HK-2 (cell line): ENCODE measurements around the gene NTMT2.
"Not testable (repeated sequence)": the region's sequence is repeated elsewhere in the genome, so short reads cannot be mapped to it uniquely, and the experiment has no call there.

Experiments used
- DNase-seq: peaks from one replicate; pipeline ENCODE4 v3.0.0-alpha.2; 2018; ENCODE audit not compliant: unreplicated experiment

Gene NTMT2

DNA sequence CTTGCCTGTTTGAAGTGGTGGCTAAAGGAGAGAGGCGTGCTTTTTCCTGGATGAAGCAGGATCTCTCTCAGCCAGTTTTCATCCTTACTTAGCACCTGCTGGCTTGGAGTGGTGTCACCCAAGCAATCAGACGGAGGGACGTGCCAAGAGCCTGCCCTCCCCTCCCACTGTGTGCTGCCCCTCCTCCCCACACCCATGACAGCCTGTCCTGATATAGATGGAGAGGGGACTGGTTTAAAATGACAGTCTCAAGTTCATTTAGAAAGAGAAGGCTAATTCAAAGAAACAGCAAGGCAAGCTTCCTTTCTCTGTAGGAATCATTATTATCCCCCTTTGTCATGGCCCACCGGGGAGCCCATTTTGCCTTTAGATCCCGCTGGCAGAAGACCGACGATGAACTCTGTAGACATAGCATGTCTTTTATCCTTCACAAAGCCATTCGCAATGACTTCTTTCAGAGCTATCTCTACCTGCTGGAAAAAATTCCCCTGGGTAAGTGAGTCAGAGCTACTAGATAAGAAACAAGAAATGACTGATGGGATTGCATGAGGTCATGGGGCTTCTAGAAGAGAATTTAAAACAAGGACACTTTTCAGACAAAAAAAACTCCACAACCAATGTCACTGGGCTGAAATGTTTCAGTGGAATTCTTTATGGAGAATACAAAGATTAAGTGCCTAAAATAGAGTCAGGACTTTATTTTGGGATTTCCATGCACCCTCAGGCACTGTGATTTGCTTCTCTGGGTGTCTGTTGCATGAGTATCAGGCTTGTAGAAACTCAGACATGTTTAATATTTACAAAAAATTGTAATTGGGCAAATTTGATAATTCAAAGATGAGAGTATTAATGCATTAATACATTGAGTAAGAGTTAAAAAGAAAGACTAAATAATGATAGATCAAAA is at the start of gene NTMT2:
Gene NTMT2, plus strand, starts transcription at position 190 of the 907 bp plus-strand sequence. Its CDS starts 149 bp downstream, at position 339.
- no peak for DNase-seq

DNA sequence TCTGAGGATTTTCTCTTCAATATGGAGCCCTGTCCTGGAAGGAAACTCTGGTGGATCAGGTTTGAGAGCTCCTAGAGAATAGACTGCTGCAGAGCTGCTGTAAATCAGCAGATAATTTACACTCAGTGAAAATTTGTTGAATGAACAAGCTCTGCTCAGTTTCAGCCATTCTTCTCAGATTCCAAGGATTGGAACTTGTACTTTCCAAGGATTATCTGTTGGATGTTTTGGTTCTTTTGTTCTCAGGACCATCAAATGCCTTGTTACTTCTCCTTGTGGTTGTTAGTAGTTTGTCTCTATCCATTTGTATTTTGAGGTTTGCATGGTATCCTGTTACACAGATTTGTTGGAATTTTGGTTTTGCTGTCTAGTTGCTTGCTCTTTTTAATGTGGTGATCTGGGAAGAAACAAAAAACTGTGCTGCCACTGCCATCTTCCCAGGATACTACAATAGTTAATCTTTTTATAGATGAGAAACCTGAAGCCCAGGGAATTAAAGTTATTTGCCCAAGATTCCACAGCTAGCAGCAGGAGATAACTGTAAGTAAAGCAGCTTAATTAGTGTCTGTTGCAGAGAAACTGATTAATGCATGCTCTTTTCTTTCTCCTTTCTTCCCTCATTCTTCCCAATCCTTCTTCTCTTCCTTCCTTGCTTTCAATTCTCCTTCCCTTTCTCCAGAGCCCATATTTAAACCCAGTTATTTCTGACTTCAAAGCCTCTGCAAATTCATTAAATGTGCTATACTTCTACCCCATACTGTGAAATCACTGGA is 49.6 kb upstream of the NTMT2 start:
- DNase-seq, result no peak

DNA sequence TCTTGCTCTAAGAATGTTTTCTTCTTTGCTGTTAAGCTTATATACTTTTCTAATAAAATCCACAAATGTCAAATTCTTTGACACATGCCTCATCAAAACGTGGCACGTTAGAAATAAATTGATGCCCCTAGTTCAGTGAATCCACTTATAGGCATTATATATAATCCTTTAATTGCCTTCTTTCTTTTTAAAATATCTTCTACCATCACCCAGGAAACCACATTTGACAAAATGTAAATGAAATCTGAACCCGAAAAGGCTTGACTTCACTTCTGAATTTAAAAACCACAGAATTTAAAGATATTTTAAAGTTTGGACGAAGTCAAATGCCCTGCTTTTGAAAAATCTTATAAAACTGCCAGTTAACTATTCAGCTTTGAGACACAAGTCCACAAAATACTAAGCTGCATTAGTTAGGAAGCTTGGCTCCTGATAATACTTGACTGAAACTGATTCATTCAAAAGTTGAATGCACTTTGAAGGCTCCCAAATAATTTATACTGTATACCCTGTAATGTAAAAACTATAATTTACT is 48.9 kb upstream of the NTMT2 start:
- no peak for DNase-seq

DNA sequence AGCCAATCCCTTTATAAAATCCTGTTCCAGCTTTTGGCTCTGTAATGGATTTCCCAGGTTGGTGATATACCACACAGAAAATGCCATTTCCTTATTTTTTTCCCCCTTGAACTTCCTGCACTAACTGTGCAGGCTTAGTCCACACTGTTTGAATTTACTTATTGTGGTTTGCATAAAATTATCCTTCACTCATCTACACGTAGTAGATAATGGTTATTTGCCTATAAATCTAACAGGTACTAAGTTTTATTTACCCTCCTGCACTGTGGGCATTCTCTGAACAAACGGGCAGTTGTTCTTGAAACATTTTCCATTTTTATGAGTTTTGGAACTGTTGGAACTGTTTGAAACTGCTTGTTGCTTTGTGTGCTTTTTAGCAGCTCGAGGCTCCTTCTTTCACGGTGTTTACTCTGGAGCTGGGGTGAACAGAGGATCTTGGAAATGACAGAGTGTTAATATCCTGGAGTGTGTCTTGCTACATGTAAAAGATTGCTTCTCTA is 48.3 kb upstream of the NTMT2 start:
- no peak for DNase-seq

DNA sequence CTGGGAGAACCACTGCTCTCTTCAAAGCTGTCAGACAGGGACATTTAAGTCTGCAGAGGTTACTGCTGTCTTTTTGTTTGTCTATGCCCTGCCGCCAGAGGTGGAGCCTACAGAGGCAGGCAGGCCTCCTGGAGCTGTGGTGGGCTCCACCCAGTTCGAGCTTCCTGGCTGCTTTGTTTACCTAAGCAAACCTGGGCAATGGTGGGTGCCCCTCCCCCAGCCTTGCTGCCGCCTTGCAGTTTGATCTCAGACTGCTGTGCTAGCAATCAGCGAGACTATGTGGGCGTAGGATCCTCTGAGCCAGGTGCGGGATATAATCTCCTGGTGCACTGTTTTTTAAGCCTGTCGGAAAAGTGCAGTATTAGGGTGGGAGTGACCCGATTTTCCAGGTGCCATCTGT is 32.6 kb upstream of the NTMT2 start:
- not testable (repeated sequence) for DNase-seq

DNA sequence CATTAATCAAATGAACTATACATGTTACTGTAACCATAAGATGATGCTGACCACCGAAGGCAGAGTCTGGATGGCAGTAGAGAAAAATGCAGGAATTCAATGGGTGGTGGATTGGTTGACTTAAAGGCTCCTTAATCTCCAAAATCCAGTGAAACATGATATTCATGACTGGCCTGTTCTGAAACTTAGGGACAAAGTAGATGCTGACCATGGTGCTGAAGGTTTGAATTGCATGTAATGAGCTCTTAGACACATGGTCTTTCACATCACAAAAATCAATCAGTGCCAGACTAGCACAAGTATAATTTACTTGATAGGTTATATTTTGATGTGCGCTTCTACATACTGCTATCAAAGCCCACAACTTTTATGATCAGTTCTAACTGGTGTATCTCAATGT is 30.9 kb upstream of the NTMT2 start:
- DNase-seq, result no peak

DNA sequence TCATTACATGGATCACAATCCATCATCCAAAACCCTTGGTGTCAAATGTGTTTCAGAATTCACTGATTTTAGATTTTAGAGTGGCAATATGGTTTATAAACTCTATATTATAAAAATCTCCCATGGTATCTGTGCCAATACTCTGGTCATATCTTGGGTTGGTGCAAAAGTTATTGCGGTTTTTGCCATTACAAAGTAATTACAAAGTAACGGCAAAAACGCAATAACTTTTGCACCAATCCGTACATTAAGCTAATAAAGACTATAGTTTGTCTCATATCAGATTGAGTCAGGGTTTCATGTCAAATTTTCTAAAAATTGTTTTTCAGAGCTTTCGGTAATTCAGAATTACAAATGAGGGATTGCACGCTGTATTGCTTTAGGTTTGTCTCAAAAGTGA is 23.4 kb upstream of the NTMT2 start:
- DNase-seq, result no peak

DNA sequence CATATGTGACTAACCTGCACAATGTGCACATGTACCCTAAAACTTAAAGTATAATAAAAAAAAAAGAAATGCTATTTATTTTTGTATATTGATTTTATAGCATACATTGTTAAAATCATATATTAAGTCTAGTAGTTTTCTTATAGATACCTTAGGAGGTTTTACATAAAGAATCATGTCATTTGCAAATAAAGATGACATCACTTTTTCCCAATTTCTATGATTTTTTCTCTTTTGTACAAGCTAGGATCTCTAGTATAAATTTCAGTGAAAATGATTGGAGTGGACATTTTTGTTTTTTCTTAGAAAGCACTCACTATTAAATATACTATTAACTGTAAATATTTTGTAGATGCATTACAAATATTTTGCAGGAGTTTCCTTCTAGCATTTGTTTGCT is 20.5 kb upstream of the NTMT2 start:
- DNase-seq, result no peak

DNA sequence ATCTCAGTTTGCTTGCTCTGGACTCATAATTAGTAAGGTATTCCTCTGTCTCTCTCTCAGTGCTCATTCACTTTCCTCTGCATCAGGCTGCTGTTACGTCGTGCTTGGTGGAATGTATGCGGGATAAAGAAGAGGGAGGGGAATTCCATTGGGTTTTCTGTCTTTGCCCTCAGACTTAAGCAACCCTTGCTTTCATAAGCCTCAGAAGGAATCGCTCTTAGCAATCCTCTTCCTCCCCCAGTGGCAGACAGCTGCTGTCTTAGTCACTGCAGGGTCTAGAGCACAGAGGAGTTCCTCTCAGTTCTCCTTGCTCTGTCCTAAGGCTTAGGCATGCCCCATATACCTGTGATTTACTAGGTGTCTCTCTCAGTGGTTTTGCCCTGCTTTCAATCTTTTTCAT is 19.1 kb upstream of the NTMT2 start:
- peak; percentile 19 for DNase-seq

DNA sequence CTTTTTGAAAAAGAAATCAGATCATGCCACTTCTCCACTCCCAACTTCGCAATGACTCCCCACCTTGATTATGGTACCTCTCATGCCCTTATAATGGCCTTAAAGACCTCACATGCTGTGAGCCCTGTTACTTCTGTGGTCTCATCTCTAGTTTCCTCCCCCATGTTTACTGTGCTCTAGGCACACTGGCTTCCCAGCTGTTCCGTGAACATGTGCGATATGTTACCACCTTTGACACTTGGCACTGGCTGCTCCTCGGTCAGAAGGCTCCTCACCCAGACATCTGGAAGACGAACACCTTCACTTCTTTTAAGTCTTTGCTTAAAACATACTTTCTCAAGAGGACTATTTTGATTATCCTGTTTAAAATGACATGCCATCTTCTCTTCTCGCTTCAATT is 14.3 kb upstream of the NTMT2 start:
- DNase-seq, result no peak

DNA sequence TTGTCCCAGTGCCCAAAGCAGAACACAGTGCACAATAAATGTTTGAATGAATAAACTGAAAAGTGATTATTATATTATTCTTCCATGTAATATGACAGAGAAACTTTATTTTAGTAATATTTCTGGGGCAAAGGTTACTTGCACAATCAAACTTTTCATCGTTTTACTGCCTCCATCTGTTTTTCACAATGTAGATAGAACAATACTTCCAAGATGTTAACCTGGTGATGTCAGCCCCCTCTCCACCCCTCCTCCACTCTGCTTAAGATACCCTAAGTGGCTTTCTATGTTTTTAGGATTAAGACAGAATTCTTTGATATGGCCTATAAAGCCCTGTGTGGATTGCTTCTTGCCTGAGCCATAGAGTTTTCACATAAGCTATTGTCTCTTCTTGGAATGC is 13.8 kb upstream of the NTMT2 start:
- no peak for DNase-seq

DNA sequence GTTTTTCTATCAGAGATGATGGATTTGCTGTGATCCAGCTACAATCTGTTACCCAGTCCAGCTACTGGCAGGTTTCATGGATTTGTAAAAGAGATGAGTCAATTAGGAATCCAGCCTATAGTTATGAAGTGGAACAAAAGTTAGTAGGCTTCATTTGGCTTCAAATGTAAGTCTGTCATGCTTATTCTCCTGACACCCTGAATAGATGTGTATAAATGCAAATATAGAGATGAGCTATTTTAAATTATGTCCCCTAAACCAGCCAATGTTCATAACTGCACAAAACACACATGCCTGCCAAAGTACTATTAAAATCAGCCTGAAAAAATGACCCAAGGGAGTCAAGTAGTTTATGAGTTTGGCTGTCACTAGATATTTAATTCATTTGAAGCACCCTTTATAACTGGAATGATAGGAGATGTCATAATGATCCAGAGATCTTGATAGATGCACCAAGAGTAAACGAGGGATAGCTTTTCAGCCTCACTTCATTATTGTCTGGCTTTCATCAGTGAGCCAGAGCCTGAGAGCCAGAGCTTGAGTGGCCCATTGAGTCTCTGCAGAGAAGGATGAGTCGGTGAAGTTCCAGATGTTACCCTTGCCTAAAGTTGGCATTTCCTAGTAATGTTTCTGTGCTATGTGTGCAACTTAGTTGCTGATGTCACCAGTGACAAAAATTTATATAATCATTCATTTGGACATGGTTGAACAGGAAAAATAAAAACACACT is 11.8 kb upstream of the NTMT2 start:
- no peak for DNase-seq

DNA sequence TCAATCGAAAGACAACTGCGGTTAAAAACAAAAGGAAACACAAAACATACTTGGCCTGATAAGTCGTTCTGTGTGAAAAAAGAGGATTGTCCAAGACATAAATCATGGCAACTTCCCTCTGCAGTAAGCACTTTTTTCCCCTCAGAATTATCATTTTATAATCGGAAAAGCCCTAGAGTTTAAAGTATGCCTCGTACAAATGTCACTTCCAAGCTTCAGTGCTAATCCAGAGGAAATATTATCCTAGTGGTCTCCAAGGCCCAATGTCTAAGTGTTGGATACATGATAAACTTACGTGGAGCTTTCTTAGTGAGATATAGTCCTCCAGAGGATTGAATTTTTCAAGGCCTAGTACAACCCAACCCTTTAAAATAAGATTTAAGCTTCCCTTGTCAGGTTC is 11.2 kb upstream of the NTMT2 start:
- no peak for DNase-seq

DNA sequence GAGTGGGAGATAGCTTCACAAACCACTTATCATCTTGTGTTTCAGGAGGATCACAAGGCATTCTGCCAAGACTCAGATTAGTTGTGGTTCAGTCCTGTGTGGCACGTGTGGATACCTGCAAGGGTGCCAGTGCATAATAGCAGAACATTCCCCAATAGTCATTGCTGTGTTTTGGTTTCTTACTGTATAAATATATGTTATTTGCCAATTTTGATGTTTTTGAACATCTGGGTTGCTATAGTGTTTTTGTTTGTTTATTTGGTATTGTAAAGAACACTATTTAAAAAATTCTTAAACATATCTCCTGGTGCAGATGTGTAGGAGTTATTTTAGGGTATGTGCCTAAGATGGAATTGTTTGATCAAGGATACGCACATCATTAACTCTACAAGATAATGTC is 5.4 kb upstream of the NTMT2 start:
- no peak for DNase-seq

DNA sequence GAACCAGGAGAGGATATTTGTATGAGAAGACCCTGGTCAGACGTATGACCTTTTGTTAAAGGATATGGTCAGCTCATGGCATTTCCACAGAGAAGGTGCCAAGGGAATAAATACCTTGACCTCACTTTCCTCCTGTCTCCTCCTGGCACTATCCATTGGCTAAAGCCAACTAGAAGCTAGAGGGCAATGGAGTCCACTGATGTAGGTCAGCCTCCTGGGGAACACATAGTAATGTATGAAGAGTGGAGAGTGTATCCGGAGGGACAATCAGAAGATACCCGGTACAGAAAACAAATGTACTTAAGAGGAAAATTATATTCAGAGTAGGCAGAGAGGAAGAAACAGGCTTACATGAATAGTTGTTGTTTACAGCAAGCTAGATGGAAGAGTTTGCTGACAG is 698 bp upstream of the NTMT2 start:
- DNase-seq, result no peak

DNA sequence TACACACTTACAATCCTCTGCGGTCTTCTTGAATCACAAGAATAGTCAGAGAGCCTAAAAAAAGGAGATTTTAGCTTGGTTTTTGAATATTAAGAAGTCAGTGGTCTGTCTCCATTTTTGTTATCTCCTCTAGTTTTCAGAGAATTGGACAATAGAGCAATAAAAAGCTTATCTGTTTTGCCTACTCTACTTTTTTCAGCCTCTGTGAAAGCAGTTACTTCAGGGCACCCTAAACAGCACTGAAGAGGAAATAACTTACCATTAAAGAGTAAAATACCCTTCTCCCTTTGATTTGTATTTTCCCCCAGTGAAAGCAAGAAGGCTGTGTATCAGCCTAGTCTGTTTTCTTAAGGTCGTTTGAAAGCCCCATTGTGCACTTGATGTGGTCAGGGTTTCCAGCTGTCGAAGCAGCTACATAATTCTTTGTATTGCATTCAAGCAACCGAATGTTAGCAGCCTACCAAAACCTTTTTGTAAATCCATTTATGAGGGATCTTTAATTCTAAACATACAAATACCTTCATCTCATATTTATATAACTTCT is 1.0 kb downstream of the NTMT2 start:
- no peak for DNase-seq

DNA sequence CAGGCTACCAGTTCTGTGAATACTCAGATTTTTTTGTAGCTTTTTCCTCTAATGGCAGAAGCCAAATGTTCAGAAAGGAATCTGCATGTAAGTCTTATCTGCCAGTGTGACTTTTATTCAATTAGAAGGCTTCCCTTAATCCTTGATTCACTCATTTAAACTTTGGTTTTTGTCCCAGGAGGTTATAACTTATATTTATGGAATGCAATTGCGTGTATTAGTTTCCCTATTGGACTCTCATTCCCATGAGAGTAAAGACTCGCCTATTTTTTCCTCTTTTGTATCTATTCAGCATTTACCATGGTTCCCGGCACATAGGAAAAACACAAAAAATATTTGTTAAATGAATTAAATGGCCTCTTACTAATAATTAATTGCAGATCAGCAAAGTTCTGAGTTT is 3.5 kb downstream of the NTMT2 start:
- no peak for DNase-seq

DNA sequence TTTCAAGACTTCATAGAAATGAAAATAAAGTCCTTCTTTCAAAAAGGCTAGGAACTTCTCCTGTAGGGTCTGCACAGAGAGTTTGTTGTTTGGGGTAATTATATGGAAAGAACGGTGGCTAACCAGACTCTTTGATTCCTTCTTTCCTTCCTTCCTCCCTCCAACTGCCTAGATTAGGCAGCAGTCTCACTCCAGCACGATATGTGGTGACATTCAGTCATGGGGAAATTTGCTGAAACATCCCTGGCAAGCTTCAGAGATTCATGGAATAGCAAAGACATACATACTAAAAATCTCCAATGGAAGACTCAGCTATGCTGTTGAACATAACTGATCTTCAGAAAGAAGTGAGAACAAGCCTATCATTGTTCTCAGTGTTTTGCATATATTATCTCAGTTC is 4.3 kb downstream of the NTMT2 start:
- DNase-seq, result no peak

DNA sequence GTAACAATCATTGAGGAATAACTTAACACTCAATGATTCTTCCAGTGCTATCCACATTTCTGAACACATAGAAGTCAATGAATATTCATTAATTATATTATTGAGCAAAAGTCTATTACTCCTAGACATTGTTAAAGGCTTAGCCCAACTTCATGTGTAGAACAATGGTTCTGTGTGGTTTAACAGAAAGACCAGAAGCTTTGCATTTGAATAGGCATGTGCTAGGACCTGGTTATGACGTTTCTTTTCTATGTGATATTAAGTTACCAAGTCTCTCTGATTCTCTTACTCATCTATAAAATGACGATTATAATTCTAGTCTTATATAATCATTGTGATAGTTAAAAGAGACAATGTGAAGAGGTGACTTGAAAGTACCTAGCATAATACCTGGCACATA is 5.2 kb downstream of the NTMT2 start:
- no peak for DNase-seq

DNA sequence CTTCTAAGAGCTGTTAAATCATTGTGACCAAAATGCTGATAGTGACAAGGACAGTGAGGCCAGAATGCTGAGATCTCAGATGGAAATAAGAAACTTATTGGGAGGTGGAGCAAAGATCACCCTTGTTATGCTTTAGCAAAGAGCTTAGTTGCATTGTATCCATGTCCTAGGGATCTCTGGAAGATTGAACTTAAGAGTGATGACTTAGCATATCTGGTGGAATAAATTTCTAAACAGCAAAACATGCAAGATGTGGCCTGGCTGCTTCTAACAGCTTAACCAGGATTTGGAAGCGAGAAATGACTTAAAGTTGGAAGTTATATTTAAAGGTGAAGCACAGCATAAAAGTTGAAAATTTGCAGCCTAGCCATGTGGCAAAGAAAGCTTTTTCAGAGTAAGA is 7.7 kb downstream of the NTMT2 start:
- no peak for DNase-seq

DNA sequence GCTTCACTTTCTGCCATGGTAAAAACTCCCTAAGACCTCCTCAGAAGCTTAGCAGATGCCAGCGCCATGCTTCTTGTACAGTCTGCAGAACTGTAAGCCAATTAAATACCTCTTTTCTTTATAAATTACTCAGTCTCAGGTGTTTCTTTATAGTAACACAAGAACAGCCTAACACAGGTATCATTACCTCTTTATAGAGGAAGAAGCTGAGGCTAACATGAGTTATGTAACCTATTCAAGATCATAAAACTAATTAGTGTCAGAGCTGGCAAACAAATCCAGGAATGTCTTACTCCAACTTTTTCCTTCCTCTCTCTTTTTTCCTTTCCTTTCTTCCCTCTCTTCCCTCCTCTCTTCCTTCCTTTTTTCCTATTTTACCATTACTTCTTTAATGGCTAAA is 9.3 kb downstream of the NTMT2 start:
- DNase-seq, result no peak

DNA sequence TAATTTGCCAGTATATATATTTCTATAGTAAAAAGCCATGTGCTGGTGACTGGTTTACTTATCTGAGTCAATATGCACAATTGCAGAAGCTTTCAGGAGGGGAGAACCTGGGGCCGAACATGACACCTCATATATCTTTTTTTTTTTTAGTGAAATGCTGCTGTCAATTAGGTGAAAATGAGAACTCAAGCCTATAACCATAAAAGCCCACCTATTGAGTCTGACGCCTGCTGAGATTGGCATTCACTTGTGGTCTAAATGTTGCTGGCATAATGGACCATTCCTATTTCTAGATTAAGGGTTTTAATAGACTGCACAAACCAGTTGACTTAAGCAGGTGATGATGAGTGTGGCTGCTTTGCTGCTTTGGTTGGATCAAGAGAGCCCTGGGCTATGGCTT is 10.8 kb downstream of the NTMT2 start:
- no peak for DNase-seq
